Measurements from ENCODE around the gene TAS2R9. TPM values are rescaled to one million over a fixed set of nuclear protein-coding genes. Genes with fewer than 3 reads are reported as not detected.

Gene TAS2R9, protein sequence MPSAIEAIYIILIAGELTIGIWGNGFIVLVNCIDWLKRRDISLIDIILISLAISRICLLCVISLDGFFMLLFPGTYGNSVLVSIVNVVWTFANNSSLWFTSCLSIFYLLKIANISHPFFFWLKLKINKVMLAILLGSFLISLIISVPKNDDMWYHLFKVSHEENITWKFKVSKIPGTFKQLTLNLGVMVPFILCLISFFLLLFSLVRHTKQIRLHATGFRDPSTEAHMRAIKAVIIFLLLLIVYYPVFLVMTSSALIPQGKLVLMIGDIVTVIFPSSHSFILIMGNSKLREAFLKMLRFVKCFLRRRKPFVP
- not detected in 5 replicates for total RNA-seq (2022; extraction: Qiagen RNA extraction)

DNA sequence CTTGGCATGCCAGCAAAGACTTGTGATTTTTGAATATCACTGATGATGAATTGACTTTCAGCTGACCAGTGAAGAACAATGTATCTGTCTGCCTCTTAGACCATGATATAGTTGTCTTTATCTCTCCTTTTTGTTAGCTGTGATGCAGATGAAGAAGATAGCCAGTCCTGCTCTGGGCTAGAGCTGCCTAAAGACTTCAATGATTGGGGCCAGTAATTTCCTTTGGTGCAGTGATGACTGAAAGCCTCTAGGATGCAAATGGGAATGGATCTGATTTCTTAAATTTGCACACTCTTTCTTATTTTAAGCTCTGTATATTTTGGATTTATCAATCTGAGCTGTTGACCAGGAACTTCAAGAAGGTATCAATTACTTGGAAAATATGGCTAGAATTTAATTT is at the start of gene TAS2R9:
Gene TAS2R9 (minus strand): TSS at position 101 of the 400 bp plus-strand sequence. CDS start 93 bp downstream, at position 8.

DNA sequence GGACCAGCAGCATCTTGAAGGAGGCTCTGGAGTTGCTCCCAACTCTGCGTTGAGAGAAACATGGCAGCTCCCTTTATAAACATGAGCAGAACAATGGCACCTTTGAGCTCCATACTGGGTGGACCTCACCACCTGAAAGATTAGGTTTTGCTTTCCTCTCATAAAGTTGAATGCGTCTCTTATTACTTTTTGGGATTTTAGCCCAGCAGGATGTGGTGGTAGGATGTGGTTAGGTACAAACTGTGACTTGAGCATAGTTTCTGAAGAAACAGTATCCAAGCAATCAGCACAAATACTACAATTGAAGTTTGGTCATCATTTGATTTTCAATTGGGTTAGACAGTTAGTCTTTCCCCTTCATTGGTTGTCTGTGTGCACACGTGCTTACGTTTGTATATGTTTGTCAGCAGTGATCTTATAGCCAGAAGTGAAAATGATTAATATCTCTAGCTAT is 39.5 kb upstream of the TAS2R9 start, which contains the start of gene PRR4:
Gene PRR4 (minus strand): TSS at position 51 of the 454 bp plus-strand sequence. CDS start 38 bp downstream, at position 13.

DNA sequence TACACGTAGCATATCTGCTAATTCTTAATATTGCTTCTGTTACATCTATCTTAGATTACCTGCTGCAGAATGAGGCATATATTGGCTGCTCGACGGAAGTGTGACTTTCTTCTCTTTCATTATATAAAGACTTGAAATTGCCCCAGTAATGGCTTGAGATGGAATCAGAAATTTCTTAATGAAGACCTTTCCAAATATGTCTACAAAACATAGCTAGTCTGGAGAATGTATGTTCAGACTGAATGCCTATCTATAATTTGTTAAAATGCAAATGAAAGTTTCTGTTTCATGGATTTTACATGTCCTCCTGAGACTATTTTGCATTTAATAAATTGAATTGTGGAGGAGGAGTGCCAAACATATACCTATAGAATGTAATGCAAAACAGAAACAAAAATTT is 16.3 kb upstream of the TAS2R9 start, which contains the start of gene TAS2R10:
Gene TAS2R10 (minus strand): TSS at position 101 of the 400 bp plus-strand sequence. CDS start 89 bp downstream, at position 12.

DNA sequence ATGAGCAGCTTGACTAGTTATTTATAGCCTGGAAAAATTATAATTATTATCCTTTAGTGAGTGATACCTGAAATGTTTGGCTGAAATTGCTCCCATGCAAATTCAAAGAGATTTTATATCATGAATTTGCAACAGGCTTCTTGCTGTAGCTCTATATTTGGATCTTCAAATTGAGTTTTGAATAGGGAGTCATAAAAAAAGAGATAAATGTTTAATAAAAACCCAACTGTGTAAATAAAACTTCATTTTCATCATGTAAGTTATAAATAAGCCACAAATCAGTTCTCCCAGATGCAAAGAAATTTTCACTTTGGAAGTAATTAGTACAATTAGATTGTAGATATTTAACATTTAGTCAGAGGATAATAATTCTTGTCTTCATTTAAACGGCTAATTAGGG is 2.8 kb downstream of the TAS2R9 start, which contains the start of gene TAS2R8:
Gene TAS2R8 (minus strand): TSS at position 101 of the 400 bp plus-strand sequence. CDS start 306 bp downstream, outside the sequence.

DNA sequence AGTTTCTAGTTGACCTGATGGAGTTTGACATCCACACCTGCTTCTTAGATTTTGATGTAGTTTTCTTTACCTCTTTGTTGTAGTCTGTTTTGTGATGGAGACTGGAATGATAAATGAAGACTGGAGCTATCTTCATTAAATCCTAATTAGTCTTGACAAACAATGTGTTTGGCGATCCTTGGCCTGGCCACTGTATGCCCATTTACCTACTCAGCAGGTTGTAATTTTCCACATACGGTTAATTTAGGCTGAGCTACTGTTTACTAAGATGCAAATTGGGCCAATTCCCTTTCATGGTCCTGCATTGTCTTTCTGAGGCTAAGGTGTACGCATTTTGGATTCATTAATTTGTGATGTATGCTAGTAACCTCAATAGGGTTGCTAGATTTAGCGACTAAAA is 7.4 kb downstream of the TAS2R9 start, which contains the start of gene TAS2R7:
Gene TAS2R7 (minus strand): TSS at position 41 of the 400 bp plus-strand sequence. CDS start 57 bp downstream, outside the sequence.

Other genes with a start within 250 kb of the TAS2R9 start
- gene MAGOHB, start 196.6 kb downstream of the TAS2R9 start, total RNA-seq (2022; extraction: Qiagen RNA extraction), result 40.4 to 75.6 TPM (median 46.4 TPM) in 5 replicates
- gene STYK1, start 136.1 kb downstream of the TAS2R9 start, total RNA-seq (2022; extraction: Qiagen RNA extraction), result 0.11 to 0.51 TPM (median 0.20 TPM) in 5 replicates
- 248 to 287 TPM (median 273 TPM) in 5 replicates for gene YBX3, start 86.8 kb downstream of the TAS2R9 start, total RNA-seq (2022; extraction: Qiagen RNA extraction)
- gene TAS2R7, start 7.5 kb downstream of the TAS2R9 start, total RNA-seq (2022; extraction: Qiagen RNA extraction), result not detected in 5 replicates
- gene TAS2R8, start 2.9 kb downstream of the TAS2R9 start, total RNA-seq (2022; extraction: Qiagen RNA extraction), result not detected in 5 replicates
- gene TAS2R10, start 16.2 kb upstream of the TAS2R9 start, total RNA-seq (2022; extraction: Qiagen RNA extraction), result 0.11 to 0.13 TPM in 2 of 5 replicates, not detected in the others
- 1.1 to 3.9 TPM (median 3.0 TPM) in 5 replicates for gene PRR4, start 39.3 kb upstream of the TAS2R9 start, total RNA-seq (2022; extraction: Qiagen RNA extraction)
- gene PRH1, start 74.1 kb upstream of the TAS2R9 start, total RNA-seq (2022; extraction: Qiagen RNA extraction), result 1.8 to 3.2 TPM (median 2.4 TPM) in 5 replicates
- not detected in 5 replicates for gene TAS2R13, start 99.4 kb upstream of the TAS2R9 start, total RNA-seq (2022; extraction: Qiagen RNA extraction)
- gene PRH2, start 119.1 kb upstream of the TAS2R9 start, total RNA-seq (2022; extraction: Qiagen RNA extraction), result 0.26 to 0.27 TPM in 2 of 5 replicates, not detected in the others
- gene TAS2R14, start 129.1 kb upstream of the TAS2R9 start, total RNA-seq (2022; extraction: Qiagen RNA extraction), result 0.28 to 0.62 TPM (median 0.55 TPM) in 5 replicates
- gene TAS2R50, start 176.7 kb upstream of the TAS2R9 start, total RNA-seq (2022; extraction: Qiagen RNA extraction), result not detected in 5 replicates
- 0.06 to 0.12 TPM (median 0.11 TPM) in 3 of 5 replicates, not detected in the others for gene TAS2R20, start 188.1 kb upstream of the TAS2R9 start, total RNA-seq (2022; extraction: Qiagen RNA extraction)
- 0.09 to 0.15 TPM in 2 of 5 replicates, not detected in the others for gene TAS2R19, start 212.5 kb upstream of the TAS2R9 start, total RNA-seq (2022; extraction: Qiagen RNA extraction)
- 0.08 to 0.27 TPM (median 0.11 TPM) in 4 of 5 replicates, not detected in the other for gene TAS2R31, start 221.2 kb upstream of the TAS2R9 start, total RNA-seq (2022; extraction: Qiagen RNA extraction)